Neural progenitor cell (in vitro differentiated cells): ENCODE results near the gene GOLGA6D. TPM values are rescaled to one million over a fixed set of nuclear protein-coding genes. Genes with fewer than 3 reads are reported as not detected.
A peak's percentile ranks its signal among the peaks of the same experiment; 100 is the strongest.
"Not testable (repeated sequence)": the region's sequence is repeated elsewhere in the genome, so short reads cannot be mapped to it uniquely, and the experiment has no call there.

Experiments used
- DNase-seq: peaks from one replicate; pipeline ENCODE4 v3.0.0-alpha.2; 2016; ENCODE audit warnings: low spot score
- H2AFZ ChIP-seq: fragments of 200-600 bp; sonication (generic); replicated peaks from 2 replicates; pipeline ENCODE4 v1.6.1; 2016; ENCODE audit warnings: antibody characterized with exemption
- H3F3A ChIP-seq: fragments of 200-600 bp; sonication (generic); 2 replicates; pipeline ENCODE4 v1.6.1; 2016; ENCODE audit warnings: antibody characterized with exemption, low read depth
- H3K27ac ChIP-seq: fragments of 200-600 bp; sonication (generic); 2 replicates; pipeline ENCODE4 v1.5.1; 2016; ENCODE audit warnings: mild to moderate bottlenecking
- H3K27me3 ChIP-seq: fragments of 200-600 bp; sonication (generic); 2 replicates; pipeline ENCODE4 v1.6.1; 2016; ENCODE audit warnings: mild to moderate bottlenecking, moderate library complexity
- H3K36me3 ChIP-seq: fragments of 200-600 bp; sonication (generic); 2 replicates; pipeline ENCODE4 v1.5.1; 2016
- H3K4me1 ChIP-seq: fragments of 200-600 bp; sonication (generic); 2 replicates; pipeline ENCODE4 v1.6.1; 2016; ENCODE audit warnings: mixed run types
- H3K4me2 ChIP-seq: fragments of 200-600 bp; sonication (generic); 2 replicates; pipeline ENCODE4 v1.6.1; 2016
- H3K4me3 ChIP-seq: fragments of 200-600 bp; sonication (generic); 2 replicates; pipeline ENCODE4 v1.5.1; 2016
- H3K79me2 ChIP-seq: fragments of 200-600 bp; sonication (generic); 2 replicates; pipeline ENCODE4 v1.6.1; 2016; ENCODE audit warnings: low read depth
- H3K9ac ChIP-seq: fragments of 200-600 bp; sonication (generic); 2 replicates; pipeline ENCODE4 v1.6.1; 2016
- H3K9me3 ChIP-seq: fragments of 200-600 bp; sonication (generic); 2 replicates; pipeline ENCODE4 v1.5.1; 2016; ENCODE audit warnings: low read depth
- H4K20me1 ChIP-seq: fragments of 200-600 bp; sonication (generic); 2 replicates; pipeline ENCODE4 v1.6.1; 2016; ENCODE audit warnings: low read depth
- H3K27ac Mint-ChIP-seq: 3 replicates; pipeline ENCODE4 v1.8.0; 2021; ENCODE audit warnings: mixed read lengths
- H3K27me3 Mint-ChIP-seq: 2 replicates; pipeline ENCODE4 v1.8.0; 2022; ENCODE audit warnings: low read depth, mild to moderate bottlenecking, inconsistent platforms, moderate library complexity, mixed read lengths; ENCODE audit not compliant: insufficient read depth
- H3K36me3 Mint-ChIP-seq: 3 replicates; pipeline ENCODE4 v1.8.0; 2021; ENCODE audit warnings: mixed read lengths
- H3K4me1 Mint-ChIP-seq: 3 replicates; pipeline ENCODE4 v1.8.0; 2021; ENCODE audit warnings: mixed read lengths
- H3K4me3 Mint-ChIP-seq: 3 replicates; pipeline ENCODE4 v1.8.0; 2021; ENCODE audit warnings: mild to moderate bottlenecking, moderate library complexity, mixed read lengths
- H3K9me3 Mint-ChIP-seq: 3 replicates; pipeline ENCODE4 v1.8.0; 2020; ENCODE audit warnings: mixed read lengths
- CTCF ChIP-seq: fragments of 200-600 bp; sonication (generic); IDR thresholded peaks from 2 replicates; pipeline ENCODE4 v1.5.1; 2017; ENCODE audit warnings: antibody characterized with exemption, mild to moderate bottlenecking
- EZH2 ChIP-seq: fragments of 200-600 bp; sonication (generic); IDR thresholded peaks from 2 replicates; pipeline ENCODE4 v1.6.1; 2017; ENCODE audit warnings: antibody characterized with exemption, mild to moderate bottlenecking, moderate library complexity
- EZH2phosphoT487 ChIP-seq: fragments of 200-600 bp; sonication (generic); IDR thresholded peaks from 2 replicates; pipeline ENCODE4 v1.6.1; 2017; ENCODE audit warnings: antibody characterized with exemption
- small RNA-seq: library from RNA; depleted of rRNA; stranded (forward); fragments of <200 nt; gene quantifications from one replicate; pipeline ENCODE3, GENCODE V24; 2015
- total RNA-seq: library from RNA; depleted of rRNA; stranded (reverse); fragments of >200 nt; gene quantifications from 2 replicates; pipeline ENCODE4 v1.2.3, GENCODE V29; 2015; ENCODE audit warnings: low replicate concordance

GOLGA6D gene
- total RNA-seq, 1 donor from 2014 or later: not detected

DNA sequence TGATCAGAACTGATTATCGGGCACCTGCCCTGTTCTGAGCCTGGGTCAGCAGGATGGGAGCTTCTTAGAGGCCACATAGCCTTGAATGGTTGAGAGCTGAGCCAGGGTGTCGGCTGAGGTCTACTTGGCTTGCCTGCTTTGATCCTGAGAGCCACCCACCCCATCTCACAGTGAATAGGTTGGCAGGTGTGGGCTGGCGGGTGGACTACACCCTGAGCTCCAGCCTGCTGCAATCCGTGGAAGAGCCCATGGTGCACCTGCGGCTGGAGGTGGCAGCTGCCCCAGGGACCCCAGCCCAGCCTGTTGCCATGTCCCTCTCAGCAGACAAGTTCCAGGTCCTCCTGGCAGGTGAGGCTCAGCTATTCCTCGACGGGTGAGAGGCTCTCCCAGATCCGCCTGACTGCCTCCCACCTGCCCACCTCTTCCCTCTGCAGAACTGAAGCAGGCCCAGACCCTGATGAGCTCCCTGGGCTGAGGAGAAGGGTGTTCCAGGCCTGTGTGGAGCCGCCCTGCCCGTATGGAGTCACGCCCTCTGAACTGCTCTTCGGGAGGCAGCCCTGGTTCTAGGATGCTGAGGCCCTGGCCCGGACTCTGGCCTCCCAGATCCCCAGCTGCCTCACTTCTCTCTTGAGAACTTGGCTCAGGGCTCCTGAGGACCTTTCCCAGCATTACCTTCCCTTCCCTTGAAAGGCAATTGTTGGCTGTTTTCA lies 57.1 kb downstream of the GOLGA6D start:
- TF ChIP-seq EZH2: no peak
- peaks cover 10% of the 10 kb centered on the region for H3F3A ChIP-seq
- no peak overlapping the region for H2AFZ ChIP-seq
- H3K4me3 ChIP-seq: no peak overlapping the region
- H3K4me1 ChIP-seq: peaks cover 3% of the 10 kb centered on the region
- no peaks in the 10 kb centered on the region for H3K9me3 ChIP-seq
- peaks cover 4% of the 10 kb centered on the region for H3K36me3 Mint-ChIP-seq
- H3K27me3 ChIP-seq: no peaks in the 10 kb centered on the region
- H3K79me2 ChIP-seq: peaks cover 14% of the 10 kb centered on the region
- no peaks in the 10 kb centered on the region for H4K20me1 ChIP-seq
- H3K4me1 Mint-ChIP-seq: peaks cover 17% of the 10 kb centered on the region
- no peak for DNase-seq
- H3K9ac ChIP-seq: no peak overlapping the region
- H3K27ac Mint-ChIP-seq: no peak overlapping the region
- H3K36me3 ChIP-seq: no peaks in the 10 kb centered on the region
- no peak overlapping the region for H3K27ac ChIP-seq
- H3K4me3 Mint-ChIP-seq: peak overlapping the region; percentile 64
- peaks cover 2% of the 10 kb centered on the region for H3K9me3 Mint-ChIP-seq
- peaks cover 13% of the 10 kb centered on the region for H3K27me3 Mint-ChIP-seq
- no peak overlapping the region for H3K4me2 ChIP-seq

DNA sequence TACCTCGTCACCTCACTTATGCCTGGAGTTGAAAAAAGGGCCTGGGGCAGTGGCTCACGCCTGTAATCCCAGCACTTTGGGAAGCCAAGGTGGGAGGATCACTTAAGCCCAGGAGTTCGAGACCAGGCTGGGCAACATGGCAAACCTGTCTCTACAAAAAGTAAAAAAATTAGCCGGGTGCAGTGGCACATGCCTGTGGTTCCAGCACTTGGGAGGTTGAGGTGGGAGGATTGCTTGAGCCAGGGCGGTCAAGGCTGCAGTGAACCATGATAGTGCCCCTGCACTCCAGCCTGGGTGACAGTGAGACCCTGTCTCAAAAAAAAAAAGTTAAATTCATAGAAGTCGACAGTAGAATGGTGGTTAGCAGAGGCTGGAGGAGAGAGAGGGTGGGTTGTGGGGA lies 59.6 kb downstream of the GOLGA6D start:
- Histone ChIP-seq H4K20me1 (no peaks in the 10 kb centered on the region), H3K27me3 (peaks cover 24% of the 10 kb centered on the region), H3K4me2 (no peak overlapping the region), H3K27ac (no peak overlapping the region), H3K79me2 (peaks cover 2% of the 10 kb centered on the region), H3K9ac (no peak overlapping the region), H2AFZ (no peak overlapping the region), H3K4me3 (no peak overlapping the region), H3K4me1 (no peaks in the 10 kb centered on the region), H3K9me3 (no peaks in the 10 kb centered on the region), H3F3A (peaks cover 16% of the 10 kb centered on the region), H3K36me3 (no peaks in the 10 kb centered on the region)
- no peak for DNase-seq
- H3K27me3 Mint-ChIP-seq: peaks cover 12% of the 10 kb centered on the region
- no peaks in the 10 kb centered on the region for H3K4me1 Mint-ChIP-seq
- no peak overlapping the region for H3K27ac Mint-ChIP-seq
- H3K4me3 Mint-ChIP-seq: no peak overlapping the region
- H3K9me3 Mint-ChIP-seq: no peaks in the 10 kb centered on the region
- H3K36me3 Mint-ChIP-seq: peaks cover 4% of the 10 kb centered on the region
- no peak for TF ChIP-seq EZH2
- no peak for TF ChIP-seq CTCF
- no peak for TF ChIP-seq EZH2phosphoT487

DNA sequence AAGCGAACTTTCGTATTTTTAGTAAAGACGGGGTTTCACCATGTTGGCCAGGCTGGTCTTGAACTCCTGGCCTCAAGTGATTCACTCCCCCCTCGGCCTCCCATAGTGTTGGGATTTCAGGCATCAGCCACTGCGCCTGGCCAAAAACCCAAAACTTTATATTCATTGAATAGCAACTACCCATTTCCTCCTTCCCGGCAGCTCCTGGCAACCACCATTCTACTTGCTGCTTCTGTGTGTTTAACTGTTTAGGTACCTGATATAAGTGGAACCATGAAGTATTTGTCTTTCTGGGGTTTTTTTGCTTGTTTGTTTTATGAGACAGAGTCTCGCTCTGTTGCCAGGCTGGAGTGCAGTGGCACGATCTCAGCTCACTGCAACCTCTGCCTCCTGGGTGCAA lies 61.3 kb downstream of the GOLGA6D start:
- not testable (repeated sequence) for DNase-seq, H3K9me3 ChIP-seq, H3K4me3 Mint-ChIP-seq, H3K4me1 Mint-ChIP-seq, H3K9me3 Mint-ChIP-seq, H3K9ac ChIP-seq, H3K79me2 ChIP-seq, H3K27ac Mint-ChIP-seq, H3K27ac ChIP-seq, H2AFZ ChIP-seq, H4K20me1 ChIP-seq, H3K4me2 ChIP-seq, H3K4me1 ChIP-seq, H3K36me3 ChIP-seq, H3K36me3 Mint-ChIP-seq, H3K4me3 ChIP-seq
- Histone ChIP-seq H3K27me3 (peaks cover 41% of the 10 kb centered on the region), H3F3A (peaks cover 23% of the 10 kb centered on the region)
- H3K27me3 Mint-ChIP-seq: peaks cover 16% of the 10 kb centered on the region

Small RNA genes lying within 50 kb of the gene (small RNA-seq; reads per million reads assigned to genes)
- not detected for gene AC068338.1
- gene RN7SL327P: not detected
- gene RN7SL489P: not detected

Other genes starting within 250 kb of the GOLGA6D start
- 1.2 and 7.1 TPM in 2 replicates for gene C15orf39, start 81.0 kb upstream of the GOLGA6D start, total RNA-seq
- gene GOLGA6C, start 24.5 kb upstream of the GOLGA6D start, total RNA-seq: not detected in 2 replicates
- gene COMMD4, start 53.2 kb downstream of the GOLGA6D start, total RNA-seq: 36.4 and 72.6 TPM in 2 replicates
- 11.2 and 30.1 TPM in 2 replicates for gene NEIL1, start 64.2 kb downstream of the GOLGA6D start, total RNA-seq
- gene MAN2C1, start 85.8 kb downstream of the GOLGA6D start, total RNA-seq: 76.8 and 164 TPM in 2 replicates
- 69.0 and 86.1 TPM in 2 replicates for gene SIN3A, start 168.9 kb downstream of the GOLGA6D start, total RNA-seq